CD4-positive, alpha-beta memory T cell (primary cell): Measurements from ENCODE around the gene SERP2. TPM values are rescaled to one million over a fixed set of nuclear protein-coding genes. Genes with fewer than 3 reads are reported as not detected.

ENCODE experiments used
- CTCF ChIA-PET: fragments of 350-600 bp; sonication (Branson Sonifier 250); formaldehyde crosslinking; loops from one replicate; lab custom pipeline; 2021; ENCODE audit warnings: inconsistent platforms; ENCODE audit not compliant: partially characterized antibody; lab: Charles Lee
- POLR2A ChIA-PET: fragments of 350-600 bp; sonication (Branson Sonifier 250); formaldehyde crosslinking; loops from one replicate; lab custom pipeline; 2021; ENCODE audit not compliant: partially characterized antibody; lab: Charles Lee
- DNase-seq, 5 donors: peaks; one replicate each; pipeline versions ENCODE4 v3.0.0 to v3.0.0-alpha.2; 2020 to 2022; ENCODE audit warnings: mixed read lengths in 1 of 5
- H3K27ac ChIP-seq: one replicate; pipeline ENCODE4 v1.7.0; 2013; ENCODE audit warnings: low read depth, low read length
- H3K27me3 ChIP-seq: 2 replicates; pipeline ENCODE4 v1.7.0; 2013; ENCODE audit warnings: mild to moderate bottlenecking, low read length, moderate library complexity; ENCODE audit not compliant: insufficient read depth
- H3K36me3 ChIP-seq: 2 replicates; pipeline ENCODE4 v1.7.0; 2013; ENCODE audit warnings: mild to moderate bottlenecking, low read length, moderate library complexity; ENCODE audit not compliant: insufficient read depth
- H3K4me1 ChIP-seq: 2 replicates; pipeline ENCODE4 v1.7.0; 2013; ENCODE audit warnings: mild to moderate bottlenecking, low read length, moderate library complexity; ENCODE audit not compliant: insufficient read depth
- H3K4me3 ChIP-seq, 2 donors: one replicate each; pipeline ENCODE4 v1.7.0; 2013; ENCODE audit warnings: low read length in 2 of 2, mild to moderate bottlenecking in 1 of 2
- H3K9me3 ChIP-seq, 2 donors: one replicate each; pipeline ENCODE4 v1.7.0; 2013; ENCODE audit warnings: low read length in 2 of 2, control low read depth in 1 of 2; ENCODE audit not compliant: control insufficient read depth in 1 of 2
- H3K27ac Mint-ChIP-seq, 7 donors: one replicate each; pipeline ENCODE4 v1.8.0; 2020 to 2021; ENCODE audit warnings: mixed read lengths in 7 of 7, mild to moderate bottlenecking in 6 of 7, inconsistent platforms in 3 of 7, moderate library complexity in 3 of 7
- H3K27me3 Mint-ChIP-seq, 2 donors: one replicate each; pipeline ENCODE4 v1.8.0; 2020 to 2021; ENCODE audit warnings: mixed read lengths in 2 of 2
- H3K36me3 Mint-ChIP-seq, 2 donors: one replicate each; pipeline ENCODE4 v1.8.0; 2020 to 2021; ENCODE audit warnings: mixed read lengths in 2 of 2, inconsistent platforms in 1 of 2, mild to moderate bottlenecking in 1 of 2
- H3K4me1 Mint-ChIP-seq, 4 donors: one replicate each; pipeline ENCODE4 v1.8.0; 2020 to 2021; ENCODE audit warnings: mixed read lengths in 4 of 4, mild to moderate bottlenecking in 1 of 4
- H3K4me3 Mint-ChIP-seq, 8 donors: one replicate each; pipeline ENCODE4 v1.8.0; 2020 to 2021; ENCODE audit warnings: mixed read lengths in 8 of 8, mild to moderate bottlenecking in 7 of 8, moderate library complexity in 6 of 8, inconsistent platforms in 3 of 8
- H3K9me3 Mint-ChIP-seq, 8 donors: one replicate each; pipeline ENCODE4 v1.8.0; 2020 to 2021; ENCODE audit warnings: mixed read lengths in 8 of 8, mild to moderate bottlenecking in 5 of 8, inconsistent platforms in 3 of 8, moderate library complexity in 1 of 8
- intact Hi-C: fragments of 100-400 bp; cut with micrococcal nuclease; formaldehyde crosslinking; loops from one replicate; pipeline ENCODE4 v1.15.1; 2023
- polyA plus RNA-seq, 2 donors: library from polyadenylated mRNA; unstranded; fragments of 300-500 nt; fragmentation: Illumina TruSeq; gene quantifications; one replicate each; pipeline ENCODE4 v1.2.3, GENCODE V29; 2021
- total RNA-seq, 2 experiments: library from RNA; stranded (reverse); gene quantifications; one replicate each; pipeline ENCODE4 v1.2.3, GENCODE V29; 2021

SERP2 gene
- total and polyA plus RNA-seq, 4 experiments from 2014 or later = not detected

- H3K27ac Mint-ChIP-seq = no peak overlapping the region
- Histone ChIP-seq H3K9me3 (no peaks in the 10 kb centered on the region), H3K36me3 (no peaks in the 10 kb centered on the region), H3K4me1 (peaks cover 2% of the 10 kb centered on the region), H3K27me3 (no peaks in the 10 kb centered on the region), H3K4me3 (no peak overlapping the region), H3K27ac (no peak overlapping the region)
- H3K36me3 Mint-ChIP-seq = no peaks in the 10 kb centered on the region
- DNase-seq = no peak
- no peak overlapping the region for H3K4me3 Mint-ChIP-seq
- H3K4me1 Mint-ChIP-seq = peaks cover 7 to 11% (median 9%) of the 10 kb centered on the region in 4 donors
- H3K9me3 Mint-ChIP-seq = peaks cover 0 to 2% (median 0%) of the 10 kb centered on the region in 8 donors
- ChIA-PET POLR2A (no interaction called here), CTCF (no interaction called here)
- intact Hi-C loops = no loop called here
- peaks cover 2 to 4% of the 10 kb centered on the region in 2 donors for H3K27me3 Mint-ChIP-seq
These were observed 26.3 kb upstream of the SERP2 start for GRCh38 chr13:44347301-44347700.

GRCh38 chr13:44347949-44348348, 25.7 kb upstream of the SERP2 start:
- CTCF ChIA-PET = no interaction called here
- Histone ChIP-seq H3K27ac (no peak overlapping the region), H3K4me3 (no peak overlapping the region), H3K4me1 (peaks cover 3% of the 10 kb centered on the region), H3K9me3 (no peaks in the 10 kb centered on the region), H3K36me3 (no peaks in the 10 kb centered on the region), H3K27me3 (no peaks in the 10 kb centered on the region)
- Mint-ChIP-seq H3K4me1 (peaks cover 9 to 15% (median 13%) of the 10 kb centered on the region in 4 donors), H3K4me3 (no peak overlapping the region), H3K36me3 (no peaks in the 10 kb centered on the region), H3K9me3 (no peaks in the 10 kb centered on the region), H3K27me3 (peaks cover 2 to 4% of the 10 kb centered on the region in 2 donors), H3K27ac (no peak overlapping the region)
- POLR2A ChIA-PET = no interaction called here
- intact Hi-C loops = no loop called here
- DNase-seq = no peak

GRCh38 chr13:44350775-44351504, 22.7 kb upstream of the SERP2 start:
- intact Hi-C loops = no loop called here
- Histone ChIP-seq H3K27ac (no peak overlapping the region), H3K4me1 (peaks cover 3% of the 10 kb centered on the region), H3K4me3 (no peak overlapping the region), H3K9me3 (no peaks in the 10 kb centered on the region), H3K27me3 (no peaks in the 10 kb centered on the region), H3K36me3 (no peaks in the 10 kb centered on the region)
- Mint-ChIP-seq H3K4me3 (no peak overlapping the region), H3K36me3 (no peaks in the 10 kb centered on the region), H3K27ac (peak overlapping the region in 3 of 7 donors; percentile 32 to 79 (median 37)), H3K4me1 (peaks cover 9 to 15% (median 13%) of the 10 kb centered on the region in 4 donors), H3K27me3 (peaks cover 0 to 8% of the 10 kb centered on the region in 2 donors), H3K9me3 (no peaks in the 10 kb centered on the region)
- DNase-seq = no peak
- CTCF ChIA-PET = interaction anchor here (1.0 kb wide), 1 partner anchor 12 kb away, joined by 3 read pairs; no protein-coding TSS in a partner anchor
- POLR2A ChIA-PET = no interaction called here

- DNase-seq = no peak
- Mint-ChIP-seq H3K4me1 (peaks cover 9 to 15% (median 13%) of the 10 kb centered on the region in 4 donors), H3K9me3 (no peaks in the 10 kb centered on the region), H3K36me3 (no peaks in the 10 kb centered on the region), H3K4me3 (no peak overlapping the region), H3K27me3 (peaks cover 0 to 7% of the 10 kb centered on the region in 2 donors), H3K27ac (peak overlapping the region in 3 of 7 donors; percentile 9 to 79 (median 57))
- Histone ChIP-seq H3K27ac (no peak overlapping the region), H3K27me3 (no peaks in the 10 kb centered on the region), H3K36me3 (no peaks in the 10 kb centered on the region), H3K4me3 (no peak overlapping the region), H3K9me3 (no peaks in the 10 kb centered on the region), H3K4me1 (peaks cover 3% of the 10 kb centered on the region)
- intact Hi-C loops = no loop called here
- ChIA-PET POLR2A (no interaction called here), CTCF (interaction anchor here (1.0 kb wide), 1 partner anchor 12 kb away, joined by 3 read pairs; no protein-coding TSS in a partner anchor)
These were observed 22.1 kb upstream of the SERP2 start for GRCh38 chr13:44351505-44351854.

- no peaks in the 10 kb centered on the region for H3K36me3 Mint-ChIP-seq
- H3K4me1 ChIP-seq = peaks cover 3% of the 10 kb centered on the region
- H3K4me1 Mint-ChIP-seq = peaks cover 9 to 15% (median 13%) of the 10 kb centered on the region in 4 donors
- ChIA-PET CTCF (interaction anchor here (1.0 kb wide), 1 partner anchor 11 kb away, joined by 3 read pairs; no protein-coding TSS in a partner anchor), POLR2A (no interaction called here)
- H3K9me3 Mint-ChIP-seq = no peaks in the 10 kb centered on the region
- H3K27ac Mint-ChIP-seq = peak overlapping the region in 4 of 7 donors; percentile 10 to 52 (median 18)
- peak in 1 of 5 donors; percentile 3 for DNase-seq
- no peak overlapping the region for H3K27ac ChIP-seq
- H3K9me3 ChIP-seq = no peaks in the 10 kb centered on the region
- peaks cover 0 to 9% of the 10 kb centered on the region in 2 donors for H3K27me3 Mint-ChIP-seq
- no peaks in the 10 kb centered on the region for H3K27me3 ChIP-seq
- intact Hi-C loops = no loop called here
- H3K36me3 ChIP-seq = no peaks in the 10 kb centered on the region
- no peak overlapping the region for H3K4me3 ChIP-seq
- no peak overlapping the region for H3K4me3 Mint-ChIP-seq
These were observed 21.4 kb upstream of the SERP2 start for GRCh38 chr13:44352202-44352601.

GRCh38 chr13:44352671-44353070, 21.0 kb upstream of the SERP2 start:
- H3K27ac Mint-ChIP-seq = peak overlapping the region in 2 of 7 donors; percentile 10 to 27
- H3K9me3 Mint-ChIP-seq = no peaks in the 10 kb centered on the region
- peaks cover 3% of the 10 kb centered on the region for H3K4me1 ChIP-seq
- no peaks in the 10 kb centered on the region for H3K9me3 ChIP-seq
- H3K27ac ChIP-seq = no peak overlapping the region
- ChIA-PET POLR2A (no interaction called here), CTCF (no interaction called here)
- peaks cover 2 to 9% of the 10 kb centered on the region in 2 donors for H3K27me3 Mint-ChIP-seq
- no peaks in the 10 kb centered on the region for H3K36me3 Mint-ChIP-seq
- DNase-seq = peak in 1 of 5 donors; percentile 4
- no peak overlapping the region for H3K4me3 Mint-ChIP-seq
- no peaks in the 10 kb centered on the region for H3K27me3 ChIP-seq
- H3K36me3 ChIP-seq = no peaks in the 10 kb centered on the region
- H3K4me3 ChIP-seq = no peak overlapping the region
- intact Hi-C loops = no loop called here
- H3K4me1 Mint-ChIP-seq = peaks cover 9 to 15% (median 13%) of the 10 kb centered on the region in 4 donors

- H3K36me3 Mint-ChIP-seq = no peaks in the 10 kb centered on the region
- H3K4me3 ChIP-seq = no peak overlapping the region
- peaks cover 3% of the 10 kb centered on the region for H3K4me1 ChIP-seq
- H3K36me3 ChIP-seq = no peaks in the 10 kb centered on the region
- H3K4me1 Mint-ChIP-seq = peaks cover 9 to 15% (median 13%) of the 10 kb centered on the region in 4 donors
- POLR2A ChIA-PET = no interaction called here
- no peak for DNase-seq
- CTCF ChIA-PET = no interaction called here
- H3K4me3 Mint-ChIP-seq = no peak overlapping the region
- no peaks in the 10 kb centered on the region for H3K9me3 ChIP-seq
- intact Hi-C loops = no loop called here
- H3K27me3 ChIP-seq = no peaks in the 10 kb centered on the region
- H3K27ac Mint-ChIP-seq = no peak overlapping the region
- H3K27ac ChIP-seq = no peak overlapping the region
- H3K9me3 Mint-ChIP-seq = peaks cover 0 to 3% (median 0%) of the 10 kb centered on the region in 8 donors
- peaks cover 4 to 10% of the 10 kb centered on the region in 2 donors for H3K27me3 Mint-ChIP-seq
These were observed 19.3 kb upstream of the SERP2 start for GRCh38 chr13:44354331-44354730.
